HEK293T (cell line): ENCODE data around the gene SIDT2.

ENCODE experiments used
- CTCF ChIA-PET: fragments of 350-600 bp; formaldehyde crosslinking; extraction: SDS; loops from one replicate; lab custom pipeline; 2021; ENCODE audit warnings: antibody characterized with exemption, inconsistent platforms; lab: Yijun Ruan, JAX
- POLR2A ChIA-PET: fragments of 350-600 bp; formaldehyde crosslinking; extraction: SDS; loops from one replicate; lab custom pipeline; 2020; ENCODE audit warnings: antibody characterized with exemption, inconsistent platforms; lab: Yijun Ruan, JAX
- DNase-seq: peaks from one replicate; pipeline ENCODE4 v3.0.0; 2012; ENCODE audit warnings: mixed read lengths; ENCODE audit errors: extremely low spot score
- ARNT ChIP-seq: fragments of 450-650 bp; IDR thresholded peaks from 2 replicates; pipeline ENCODE4 v1.6.1; 2017; ENCODE audit warnings: mild to moderate bottlenecking
- BHLHE40 ChIP-seq: fragments of 450-650 bp; IDR thresholded peaks from 2 replicates; pipeline ENCODE4 v1.6.1; 2016; ENCODE audit warnings: mild to moderate bottlenecking, moderate library complexity, borderline replicate concordance
- CTBP1 ChIP-seq: fragments of 450-650 bp; IDR thresholded peaks from 2 replicates; pipeline ENCODE4 v1.6.1; 2016; ENCODE audit warnings: borderline replicate concordance
- ELF4 ChIP-seq: fragments of 450-650 bp; IDR thresholded peaks from 2 replicates; pipeline ENCODE4 v1.6.1; 2017; ENCODE audit warnings: antibody characterized with exemption
- FOXA1 ChIP-seq: fragments of 450-650 bp; IDR thresholded peaks from 2 replicates; pipeline ENCODE4 v1.6.1; 2016; ENCODE audit warnings: mild to moderate bottlenecking
- FOXK2 ChIP-seq: fragments of 450-650 bp; IDR thresholded peaks from 2 replicates; pipeline ENCODE4 v1.6.1; 2016; ENCODE audit warnings: mild to moderate bottlenecking
- FOXM1 ChIP-seq: fragments of 450-650 bp; IDR thresholded peaks from 2 replicates; pipeline ENCODE4 v1.6.1; 2017; ENCODE audit warnings: mild to moderate bottlenecking, borderline replicate concordance
- HDGF ChIP-seq: fragments of 450-650 bp; IDR thresholded peaks from 2 replicates; pipeline ENCODE4 v1.6.1; 2017; ENCODE audit warnings: antibody characterized with exemption, borderline replicate concordance
- L3MBTL2 ChIP-seq: fragments of 450-650 bp; conservative IDR thresholded peaks from 2 replicates; pipeline ENCODE4 v1.6.1; 2016; ENCODE audit warnings: mild to moderate bottlenecking
- LEF1 ChIP-seq: fragments of 450-650 bp; IDR thresholded peaks from 2 replicates; pipeline ENCODE4 v1.6.1; 2017; ENCODE audit warnings: mild to moderate bottlenecking, borderline replicate concordance
- NFRKB ChIP-seq: fragments of 450-650 bp; IDR thresholded peaks from 2 replicates; pipeline ENCODE4 v1.6.1; 2016; ENCODE audit warnings: mild to moderate bottlenecking, moderate library complexity
- SP1 ChIP-seq: fragments of 450-650 bp; IDR thresholded peaks from 2 replicates; pipeline ENCODE4 v1.6.1; 2017
- SUZ12 ChIP-seq: fragments of 450-650 bp; IDR thresholded peaks from 2 replicates; pipeline ENCODE4 v1.6.1; 2016; ENCODE audit warnings: mild to moderate bottlenecking
- TARDBP ChIP-seq: fragments of 450-650 bp; IDR thresholded peaks from 2 replicates; pipeline ENCODE4 v1.6.1; 2016
- ZNF384 ChIP-seq: fragments of 450-650 bp; IDR thresholded peaks from 2 replicates; pipeline ENCODE4 v1.6.1; 2016
- TF ChIP-seq, protein P1 (sequence below): fragments of 450-650 bp; IDR thresholded peaks from 2 replicates; pipeline ENCODE4 v1.6.1; 2016

The SIDT2 gene

DNA sequence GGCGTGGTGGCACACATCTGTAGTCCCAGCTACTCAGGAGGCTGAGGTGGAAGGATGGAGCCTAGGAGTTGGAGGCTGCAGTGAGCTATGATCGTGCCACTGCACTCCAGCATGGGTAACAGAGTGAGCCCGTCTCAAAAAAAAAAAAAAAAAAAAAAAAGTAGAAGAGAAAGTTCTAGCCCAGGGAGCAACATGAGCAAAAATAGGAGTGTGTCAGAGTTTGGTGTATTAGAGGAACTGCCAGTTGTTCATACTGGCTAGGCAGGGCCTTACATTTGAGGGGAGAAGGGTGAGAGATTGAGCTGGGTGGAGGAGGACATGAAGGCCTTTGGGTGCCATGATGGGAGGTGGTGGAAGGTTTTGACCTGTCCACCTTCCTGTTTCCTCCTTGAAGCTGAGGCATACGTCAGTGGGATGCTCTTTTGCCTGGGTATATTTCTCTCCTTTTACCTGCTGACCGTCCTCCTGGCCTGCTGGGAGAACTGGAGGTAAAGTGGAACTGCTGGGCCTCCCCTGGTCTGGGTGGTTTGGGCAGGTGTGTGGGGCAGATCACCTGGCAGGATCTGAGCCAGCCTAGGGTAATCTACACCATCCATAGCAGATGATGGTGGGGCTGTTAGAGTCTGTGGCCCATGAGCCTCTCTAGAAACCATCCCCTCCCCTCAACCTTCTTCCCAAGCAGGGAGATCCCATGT lies 7.3 kb downstream of the SIDT2 start:
- no peak for DNase-seq
- TF ChIP-seq BHLHE40 (no peak), TARDBP (no peak), L3MBTL2 (no peak), NFRKB (no peak), FOXA1 (no peak), CTBP1 (no peak), FOXM1 (no peak), ELF4 (no peak), HDGF (no peak), SP1 (no peak), ZNF384 (no peak), FOXK2 (no peak), SUZ12 (no peak), LEF1 (no peak), ARNT (no peak)
- TF ChIP-seq, protein P1, sequence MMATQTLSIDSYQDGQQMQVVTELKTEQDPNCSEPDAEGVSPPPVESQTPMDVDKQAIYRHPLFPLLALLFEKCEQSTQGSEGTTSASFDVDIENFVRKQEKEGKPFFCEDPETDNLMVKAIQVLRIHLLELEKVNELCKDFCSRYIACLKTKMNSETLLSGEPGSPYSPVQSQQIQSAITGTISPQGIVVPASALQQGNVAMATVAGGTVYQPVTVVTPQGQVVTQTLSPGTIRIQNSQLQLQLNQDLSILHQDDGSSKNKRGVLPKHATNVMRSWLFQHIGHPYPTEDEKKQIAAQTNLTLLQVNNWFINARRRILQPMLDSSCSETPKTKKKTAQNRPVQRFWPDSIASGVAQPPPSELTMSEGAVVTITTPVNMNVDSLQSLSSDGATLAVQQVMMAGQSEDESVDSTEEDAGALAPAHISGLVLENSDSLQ: no peak
- POLR2A ChIA-PET: interaction anchor here (0.7 kb wide), 1 partner anchor 9 kb away, joined by 3 read pairs; no protein-coding TSS in a partner anchor
- CTCF ChIA-PET: no interaction called here

DNA sequence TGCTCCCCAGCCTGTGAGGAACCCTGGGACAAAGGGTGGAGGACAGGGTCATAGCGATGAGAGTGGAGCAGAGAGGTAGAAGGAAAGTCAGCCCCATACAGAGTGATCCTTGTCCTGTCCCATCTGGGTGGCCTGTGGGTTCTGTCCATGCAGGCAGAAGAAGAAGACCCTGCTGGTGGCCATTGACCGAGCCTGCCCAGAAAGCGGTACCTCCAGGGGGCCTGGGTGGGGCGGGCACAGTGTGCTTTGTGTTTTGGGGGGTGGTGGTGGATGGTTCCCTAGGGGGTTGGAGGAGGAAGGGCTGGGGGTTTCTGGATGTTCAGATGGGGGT lies 7.9 kb downstream of the SIDT2 start:
- ChIA-PET CTCF (no interaction called here), POLR2A (interaction anchor here (0.7 kb wide), 1 partner anchor 8 kb away, joined by 3 read pairs; no protein-coding TSS in a partner anchor)
- TF ChIP-seq NFRKB: no peak
- DNase-seq: no peak

DNA sequence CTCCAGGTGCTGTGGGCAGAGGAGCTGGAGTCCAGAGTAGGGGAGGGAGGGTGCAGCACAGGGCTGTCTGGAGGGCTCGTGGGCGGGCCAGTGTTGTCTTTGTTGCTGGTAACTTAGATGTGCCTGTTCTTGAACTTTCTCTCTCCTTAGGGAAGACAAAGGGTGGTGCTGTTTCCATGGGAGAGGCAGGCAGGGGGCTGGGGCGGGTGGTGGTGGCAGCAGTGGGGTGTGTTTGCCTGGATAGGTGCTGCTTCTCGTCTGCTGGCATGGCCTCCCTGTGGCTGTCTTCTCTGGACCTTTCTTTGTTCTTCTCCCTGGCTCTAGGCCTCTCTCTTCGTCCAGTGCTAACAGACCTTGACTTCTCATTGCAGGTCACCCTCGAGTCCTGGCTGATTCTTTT lies 8.5 kb downstream of the SIDT2 start:
- TF ChIP-seq TARDBP (no peak), FOXA1 (no peak)
- POLR2A ChIA-PET: no interaction called here
- DNase-seq: no peak
- CTCF ChIA-PET: no interaction called here

DNA sequence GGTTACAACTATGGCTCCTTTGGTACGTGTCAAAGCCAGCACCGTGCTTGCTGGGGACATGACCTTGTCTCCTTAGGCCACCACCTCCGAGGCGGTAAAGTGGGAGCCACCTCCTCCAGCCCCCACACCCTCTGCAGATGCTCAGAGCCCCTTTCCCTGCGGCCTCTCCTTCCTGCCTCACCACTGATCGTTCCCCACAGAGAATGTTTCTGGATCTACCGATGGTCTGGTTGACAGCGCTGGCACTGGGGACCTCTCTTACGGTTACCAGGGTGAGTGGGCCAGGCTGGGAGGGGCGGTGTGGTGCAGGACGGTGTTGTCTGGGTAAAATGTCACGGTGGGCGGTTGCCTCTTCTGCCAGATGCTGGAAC lies 8.9 kb downstream of the SIDT2 start:
- ChIA-PET CTCF (no interaction called here), POLR2A (no interaction called here)
- TF ChIP-seq ARNT (no peak), NFRKB (no peak), TARDBP (no peak), SUZ12 (no peak), BHLHE40 (no peak), SP1 (no peak), LEF1 (no peak)
- DNase-seq: no peak

DNA sequence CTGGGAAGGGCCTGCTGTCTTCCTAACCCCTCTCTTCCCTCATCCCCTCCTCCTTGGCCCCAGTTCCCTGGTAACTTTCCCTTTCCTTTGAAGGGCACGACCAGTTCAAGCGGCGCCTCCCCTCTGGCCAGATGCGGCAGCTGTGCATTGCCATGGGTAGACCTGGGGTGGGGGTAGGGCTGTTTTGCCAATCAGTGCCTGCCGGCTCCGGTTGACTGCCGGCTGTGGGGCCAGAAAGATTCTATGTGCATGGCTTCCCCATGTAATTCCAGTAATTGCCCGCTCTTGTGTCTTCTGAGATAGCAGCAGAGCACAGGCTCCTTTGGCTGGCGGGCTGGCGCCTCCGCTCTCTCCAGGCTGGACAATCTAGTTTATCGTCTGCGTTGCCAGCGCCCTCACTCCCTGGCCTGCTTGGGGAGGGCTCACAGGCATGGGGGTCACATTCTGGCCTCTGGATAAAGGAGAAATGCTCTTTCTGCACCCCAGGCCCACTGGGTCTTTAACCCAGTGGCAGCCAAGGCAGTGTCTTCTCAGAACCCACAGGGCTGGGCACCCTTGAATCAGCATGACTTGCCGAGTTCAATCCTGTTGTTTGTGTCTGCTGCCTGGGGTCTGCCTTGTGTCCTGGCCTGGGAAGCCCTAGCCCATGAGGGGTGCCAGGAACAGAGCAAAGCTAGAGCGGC lies 9.4 kb downstream of the SIDT2 start:
- ChIA-PET CTCF (no interaction called here), POLR2A (no interaction called here)
- DNase-seq: no peak
- TF ChIP-seq HDGF (no peak), TARDBP (no peak), SP1 (no peak)
- TF ChIP-seq, protein P1: no peak

DNA sequence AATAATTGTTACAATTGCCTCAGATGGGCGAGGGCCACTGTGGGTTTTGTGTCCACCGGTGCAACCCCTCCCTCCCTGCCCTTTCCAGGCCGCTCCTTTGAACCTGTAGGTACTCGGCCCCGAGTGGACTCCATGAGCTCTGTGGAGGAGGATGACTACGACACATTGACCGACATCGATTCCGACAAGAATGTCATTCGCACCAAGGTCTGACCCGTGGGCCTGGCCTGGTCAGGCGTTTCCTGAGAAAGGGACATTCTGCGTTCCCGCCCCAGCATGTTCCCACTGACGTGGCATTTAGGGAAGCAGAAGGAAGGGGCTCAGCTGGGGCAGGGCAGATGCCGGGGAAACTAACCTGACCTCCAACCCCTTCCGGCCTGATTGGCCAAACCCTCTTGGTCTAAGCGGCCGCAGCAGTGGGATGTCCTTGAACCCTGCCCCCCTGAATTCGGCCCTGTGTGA lies 10.1 kb downstream of the SIDT2 start:
- TF ChIP-seq CTBP1 (no peak), HDGF (no peak), L3MBTL2 (no peak), ZNF384 (no peak), FOXA1 (no peak), SUZ12 (no peak), ARNT (no peak), BHLHE40 (no peak), LEF1 (no peak), ELF4 (no peak), NFRKB (no peak), FOXK2 (no peak), TARDBP (no peak), FOXM1 (no peak), SP1 (no peak)
- TF ChIP-seq, protein P1: no peak
- POLR2A ChIA-PET: no interaction called here
- DNase-seq: no peak
- CTCF ChIA-PET: no interaction called here

DNA sequence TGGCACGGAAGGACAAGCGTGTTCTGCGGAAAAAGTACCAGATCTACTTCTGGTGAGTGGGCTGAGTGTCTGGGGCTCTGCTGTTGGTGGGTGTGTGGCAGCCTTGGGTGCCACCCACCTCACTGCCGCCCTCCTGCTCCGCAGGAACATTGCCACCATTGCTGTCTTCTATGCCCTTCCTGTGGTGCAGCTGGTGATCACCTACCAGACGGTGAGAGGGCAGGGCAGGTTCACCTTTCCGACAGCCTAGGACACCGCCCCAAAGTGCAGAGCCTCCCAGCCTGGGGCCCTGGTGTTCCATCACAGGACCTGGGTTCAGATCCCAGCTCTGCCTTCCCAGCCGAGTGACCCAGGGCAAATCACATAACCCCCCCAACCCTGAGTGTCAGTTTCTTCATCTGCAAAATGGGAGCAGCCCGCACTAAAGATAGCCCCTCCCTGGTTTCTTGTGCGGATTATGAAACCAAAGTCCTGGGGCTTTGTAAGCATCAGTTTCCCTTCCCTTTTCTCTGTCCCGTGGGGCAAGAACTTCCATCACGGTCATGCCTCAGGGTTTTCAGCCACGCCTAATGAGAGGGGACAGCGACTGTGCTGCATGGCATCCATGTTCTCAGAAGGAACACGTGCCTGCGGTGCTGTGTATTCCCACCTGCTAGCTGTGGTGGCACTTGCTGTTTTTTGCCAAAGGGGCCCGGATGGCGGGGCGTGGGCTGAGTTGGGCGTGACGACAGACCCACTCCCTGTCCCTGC lies 10.8 kb downstream of the SIDT2 start:
- no peak for DNase-seq
- CTCF ChIA-PET: no interaction called here

More for the DNA sequence above, 10.8 kb downstream of the SIDT2 start:
- TF ChIP-seq ZNF384 (no peak), BHLHE40 (no peak), FOXK2 (no peak), HDGF (no peak), ARNT (no peak), SP1 (no peak), FOXA1 (no peak), LEF1 (no peak), SUZ12 (no peak), FOXM1 (no peak), NFRKB (no peak)
- TF ChIP-seq, protein P1: no peak
- POLR2A ChIA-PET: no interaction called here
